Fibroblast of lung (primary cell): ENCODE data around the gene DUSP7. TPM values are rescaled to one million over a fixed set of nuclear protein-coding genes. Genes with fewer than 3 reads are reported as not detected.

Experiments used
- DNase-seq, 2 donors: peaks; one replicate each; pipeline versions ENCODE4 v3.0.0 to v3.0.0-alpha.2; 2010; ENCODE audit warnings: low read depth in 2 of 2
- H2AFZ ChIP-seq: 2 replicates; pipeline ENCODE4 v1.5.1; 2012; ENCODE audit warnings: low read length, control low read depth, inconsistent platforms
- H3K27ac ChIP-seq: 2 replicates; pipeline ENCODE4 v1.5.1; 2011; ENCODE audit warnings: low read length, control low read depth; ENCODE audit not compliant: insufficient read depth
- H3K27me3 ChIP-seq: 2 replicates; pipeline ENCODE4 v1.5.1; 2011; ENCODE audit warnings: mild to moderate bottlenecking, low read length; ENCODE audit not compliant: control insufficient read depth, insufficient read depth
- H3K36me3 ChIP-seq: 2 replicates; pipeline ENCODE4 v1.5.1; 2011; ENCODE audit warnings: low read length; ENCODE audit not compliant: control insufficient read depth, insufficient read depth
- H3K4me1 ChIP-seq: 2 replicates; pipeline ENCODE4 v1.5.1; 2011; ENCODE audit warnings: low read length; ENCODE audit not compliant: control insufficient read depth, insufficient read depth; ENCODE audit errors: extremely low read depth
- H3K4me2 ChIP-seq: 2 replicates; pipeline ENCODE4 v1.5.1; 2011; ENCODE audit warnings: low read length, control low read depth; ENCODE audit not compliant: insufficient read depth; ENCODE audit errors: extremely low read depth
- H3K4me3 ChIP-seq, 4 experiments: fragments of 200-600 bp in 1 of 4; sonication (generic) in 1 of 4; replicated peaks in 1 of 4; 2 replicates each; pipeline ENCODE4 v1.5.1; 2011 to 2016; ENCODE audit warnings: low read length in 4 of 4, low read depth in 3 of 4, mild to moderate bottlenecking in 3 of 4, control low read depth in 2 of 4, inconsistent platforms in 1 of 4, mixed read lengths in 1 of 4; ENCODE audit not compliant: insufficient read depth in 1 of 4; ENCODE audit errors: control extremely low read depth in 1 of 4
- H3K79me2 ChIP-seq: 2 replicates; pipeline ENCODE4 v1.5.1; 2012; ENCODE audit warnings: mild to moderate bottlenecking, low read length, inconsistent platforms; ENCODE audit not compliant: control insufficient read depth, insufficient read depth
- H3K9ac ChIP-seq: 2 replicates; pipeline ENCODE4 v1.5.1; 2011; ENCODE audit warnings: mild to moderate bottlenecking, low read length, control low read depth; ENCODE audit not compliant: insufficient read depth
- H3K9me3 ChIP-seq: 2 replicates; pipeline ENCODE4 v1.5.1; 2012; ENCODE audit warnings: low read depth, low read length; ENCODE audit not compliant: control insufficient read depth, insufficient read depth
- H4K20me1 ChIP-seq: 2 replicates; pipeline ENCODE4 v1.5.1; 2011; ENCODE audit warnings: low read length; ENCODE audit not compliant: control insufficient read depth, insufficient read depth; ENCODE audit errors: extremely low read depth
- CTCF ChIP-seq, 2 donors: IDR thresholded peaks in 1 of 2; conservative IDR thresholded peaks in 1 of 2; 1 replicate in 1 of 2; 2 replicates in 1 of 2; pipeline ENCODE4 v1.5.1; 2011 to 2012; ENCODE audit warnings: low read length in 2 of 2, control low read depth in 1 of 2, inconsistent platforms in 1 of 2, low read depth in 1 of 2, mild to moderate bottlenecking in 1 of 2
- EZH2 ChIP-seq: IDR thresholded peaks from 2 replicates; pipeline ENCODE4 v1.5.1; 2012; ENCODE audit warnings: low read length, control low read depth, mild to moderate bottlenecking; ENCODE audit errors: missing control alignments
- polyA plus RNA-seq, 2 donors: library from polyadenylated mRNA; depleted of rRNA in 1 of 2; stranded (reverse) in 1 of 2; unstranded in 1 of 2; fragments of >200 nt; gene quantifications; 2 replicates each; pipeline ENCODE4 v1.2.1, GENCODE V29; 2011 to 2012; ENCODE audit warnings: missing spikeins in 1 of 2
- total RNA-seq: library from RNA; depleted of rRNA; stranded (reverse); fragments of >200 nt; gene quantifications from 2 replicates; pipeline ENCODE4 v1.2.1, GENCODE V29; 2014

The DUSP7 gene
- total and polyA plus RNA-seq, 2 donors (not counting 1 experiment from before 2014, with no cell fraction given), result 5.6 to 26.5 TPM

GRCh38 chr3:52080830-52081719 lies 24.7 kb upstream of the DUSP7 start:
- Histone ChIP-seq H3K4me1 (no peaks in the 10 kb centered on the region), H3K9me3 (no peaks in the 10 kb centered on the region)
- TF ChIP-seq CTCF (conservative IDR thresholded peaks at IDR 0.05 in 1 of 2, IDR thresholded peaks at IDR 0.05 in 1 of 2; ENCODE audit: low read depth in 1 of 2, low read length in 2 of 2) (no peak), EZH2 (no peak)

GRCh38 chr3:52079958-52080357 lies 23.6 kb upstream of the DUSP7 start:
- no peaks in the 10 kb centered on the region for H3K27me3 ChIP-seq
- H2AFZ ChIP-seq, result no peak overlapping the region
- TF ChIP-seq CTCF (conservative IDR thresholded peaks at IDR 0.05 in 1 of 2, IDR thresholded peaks at IDR 0.05 in 1 of 2; ENCODE audit: low read depth in 1 of 2, low read length in 2 of 2), result no peak
- TF ChIP-seq EZH2, result no peak

More at GRCh38 chr3:52080830-52081719, 24.7 kb upstream of the DUSP7 start:
- H4K20me1 ChIP-seq, result no peaks in the 10 kb centered on the region
- no peak overlapping the region for H3K27ac ChIP-seq
- no peak overlapping the region for H2AFZ ChIP-seq
- no peak overlapping the region for H3K9ac ChIP-seq
- no peak overlapping the region for H3K4me3 ChIP-seq
- no peak overlapping the region for H3K4me2 ChIP-seq
- no peaks in the 10 kb centered on the region for H3K79me2 ChIP-seq
- peaks cover 2% of the 10 kb centered on the region for H3K36me3 ChIP-seq
- no peaks in the 10 kb centered on the region for H3K27me3 ChIP-seq
- DNase-seq, result no peak

GRCh38 chr3:52078781-52079560 lies 22.6 kb upstream of the DUSP7 start:
- Histone ChIP-seq H3K27ac (no peak overlapping the region), H3K4me2 (no peak overlapping the region), H3K4me1 (no peaks in the 10 kb centered on the region), H3K36me3 (peaks cover 4% of the 10 kb centered on the region), H3K79me2 (no peaks in the 10 kb centered on the region), H3K9ac (no peak overlapping the region), H3K4me3 (no peak overlapping the region), H4K20me1 (no peaks in the 10 kb centered on the region), H3K27me3 (no peaks in the 10 kb centered on the region), H2AFZ (no peak overlapping the region), H3K9me3 (no peaks in the 10 kb centered on the region)
- TF ChIP-seq EZH2, result no peak
- no peak for TF ChIP-seq CTCF (conservative IDR thresholded peaks at IDR 0.05 in 1 of 2, IDR thresholded peaks at IDR 0.05 in 1 of 2; ENCODE audit: low read depth in 1 of 2, low read length in 2 of 2)
- no peak for DNase-seq

More at GRCh38 chr3:52079958-52080357, 23.6 kb upstream of the DUSP7 start:
- H4K20me1 ChIP-seq, result no peaks in the 10 kb centered on the region
- H3K4me2 ChIP-seq, result no peak overlapping the region
- H3K9me3 ChIP-seq, result no peaks in the 10 kb centered on the region
- no peak overlapping the region for H3K9ac ChIP-seq
- peaks cover 2% of the 10 kb centered on the region for H3K36me3 ChIP-seq
- DNase-seq, result no peak
- no peak overlapping the region for H3K4me3 ChIP-seq
- no peaks in the 10 kb centered on the region for H3K4me1 ChIP-seq
- no peak overlapping the region for H3K27ac ChIP-seq
- H3K79me2 ChIP-seq, result no peaks in the 10 kb centered on the region
